CD4-positive, CD25-positive, alpha-beta regulatory T cell (primary cell): Measurements from ENCODE around the gene CASP10. TPM values are rescaled to one million over a fixed set of nuclear protein-coding genes. Genes with fewer than 3 reads are reported as not detected.
A peak's percentile ranks its signal among the peaks of the same experiment; 100 is the strongest.

ENCODE experiments used
- ATAC-seq, 2 donors: fragments of 150-1000 bp; cut with Tn5 transposase; one replicate each; pipeline ENCODE4 v1.10.0; 2021; ENCODE audit warnings: low read depth in 2 of 2, moderate number of reproducible peaks in 2 of 2, moderate library complexity in 1 of 2
- DNase-seq, 3 donors: peaks; one replicate each; pipeline versions ENCODE4 v3.0.0 to v3.0.0-alpha.2; 2012 to 2022; ENCODE audit warnings: mixed read lengths in 1 of 3
- H3K27ac ChIP-seq: one replicate; pipeline ENCODE4 v1.7.0; 2013; ENCODE audit warnings: mild to moderate bottlenecking, low read length; ENCODE audit not compliant: insufficient read depth, poor library complexity, severe bottlenecking
- H3K27me3 ChIP-seq: one replicate; pipeline ENCODE4 v1.7.0; 2013; ENCODE audit warnings: low read length; ENCODE audit not compliant: control insufficient read depth, insufficient read depth
- H3K36me3 ChIP-seq: one replicate; pipeline ENCODE4 v1.7.0; 2013; ENCODE audit warnings: mild to moderate bottlenecking, low read length, moderate library complexity; ENCODE audit not compliant: control insufficient read depth, insufficient read depth
- H3K4me1 ChIP-seq: 2 replicates; pipeline ENCODE4 v1.7.0; 2013; ENCODE audit warnings: mild to moderate bottlenecking, low read length; ENCODE audit not compliant: insufficient read depth, control insufficient read depth, poor library complexity, severe bottlenecking
- H3K4me3 ChIP-seq: one replicate; pipeline ENCODE4 v1.7.0; 2013; ENCODE audit warnings: low read depth, mild to moderate bottlenecking, low read length, moderate library complexity
- H3K9me3 ChIP-seq, 2 experiments: 1 replicate in 1 of 2; 2 replicates in 1 of 2; pipeline ENCODE4 v1.7.0; 2013; ENCODE audit warnings: low read length in 2 of 2, mild to moderate bottlenecking in 1 of 2, moderate library complexity in 1 of 2; ENCODE audit not compliant: control insufficient read depth in 2 of 2
- H3K27ac Mint-ChIP-seq, 3 donors: one replicate each; pipeline ENCODE4 v1.8.0; 2020 to 2022; ENCODE audit warnings: mild to moderate bottlenecking in 3 of 3, mixed read lengths in 3 of 3, moderate library complexity in 2 of 3
- H3K27me3 Mint-ChIP-seq: one replicate; pipeline ENCODE4 v1.8.0; 2022; ENCODE audit warnings: mild to moderate bottlenecking, mixed read lengths
- H3K36me3 Mint-ChIP-seq: one replicate; pipeline ENCODE4 v1.8.0; 2020; ENCODE audit warnings: mixed read lengths
- H3K4me1 Mint-ChIP-seq, 4 donors: one replicate each; pipeline ENCODE4 v1.8.0; 2020 to 2022; ENCODE audit warnings: mixed read lengths in 4 of 4, mild to moderate bottlenecking in 1 of 4
- H3K4me3 Mint-ChIP-seq, 4 donors: one replicate each; pipeline ENCODE4 v1.8.0; 2020 to 2022; ENCODE audit warnings: mild to moderate bottlenecking in 4 of 4, mixed read lengths in 4 of 4, moderate library complexity in 3 of 4
- H3K9me3 Mint-ChIP-seq, 7 donors: one replicate each; pipeline ENCODE4 v1.8.0; 2020 to 2022; ENCODE audit warnings: mixed read lengths in 7 of 7, mild to moderate bottlenecking in 3 of 7, moderate library complexity in 2 of 7
- polyA plus RNA-seq, 4 donors: library from polyadenylated mRNA; unstranded; fragments of 300-500 nt; fragmentation: Illumina TruSeq; gene quantifications; one replicate each; pipeline ENCODE4 v1.2.3, GENCODE V29; 2021
- total RNA-seq: library from RNA; stranded (reverse); gene quantifications from one replicate; pipeline ENCODE4 v1.2.3, GENCODE V29; 2022

Gene CASP10
- total and polyA plus RNA-seq, 5 donors from 2014 or later, result 4.4 to 15.1 (median 6.0) TPM

GRCh38 chr2:201258666-201259615 lies 76.0 kb downstream of the CASP10 start:
- Histone ChIP-seq H3K36me3 (no peaks in the 10 kb centered on the region), H3K4me1 (peaks cover 85% of the 10 kb centered on the region), H3K4me3 (peak overlapping the region; percentile 100), H3K9me3 (no peaks in the 10 kb centered on the region), H3K27me3 (no peaks in the 10 kb centered on the region), H3K27ac (peak overlapping the region; percentile 98)
- peaks cover 18% of the 10 kb centered on the region for H3K36me3 Mint-ChIP-seq
- peak overlapping the region; percentile 88 to 100 (median 92) for H3K4me3 Mint-ChIP-seq
- no peaks in the 10 kb centered on the region for H3K9me3 Mint-ChIP-seq
- DNase-seq (no peak), ATAC-seq (peak; percentile 6 to 22)
- peak overlapping the region; percentile 96 to 99 (median 98) for H3K27ac Mint-ChIP-seq
- H3K4me1 Mint-ChIP-seq, result peaks cover 11 to 79% (median 48%) of the 10 kb centered on the region in 4 donors
- H3K27me3 Mint-ChIP-seq, result peaks cover 9% of the 10 kb centered on the region

DNA sequence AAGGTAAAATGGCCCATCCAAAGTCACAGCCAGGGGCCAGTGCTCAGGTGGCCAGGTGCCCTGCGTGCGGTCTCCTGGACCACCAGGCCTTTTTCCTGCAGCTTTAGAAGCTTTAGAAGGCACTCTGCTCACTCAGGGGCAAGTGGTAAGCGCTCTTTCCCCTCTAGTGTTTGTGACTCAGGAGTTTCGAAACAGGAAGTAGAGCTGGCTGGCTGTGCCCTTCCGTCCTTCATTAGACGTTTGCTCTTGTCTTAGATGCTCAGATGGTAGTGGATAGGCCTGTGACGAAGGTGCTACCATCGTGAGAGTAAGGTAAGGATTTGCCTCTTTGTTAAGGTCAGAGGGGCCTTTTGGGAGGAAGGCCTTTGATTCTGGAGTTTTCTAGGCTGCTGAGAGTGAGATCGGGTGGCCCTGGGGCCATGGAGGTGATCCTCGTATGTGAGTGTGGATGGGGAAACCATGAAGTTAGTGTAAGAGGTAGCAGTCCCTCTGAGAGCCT lies 77.4 kb downstream of the CASP10 start, which contains the start of gene CASP8:
Gene CASP8 (plus strand): TSS at position 235 of the 499 bp plus-strand sequence. CDS start 5,951 bp downstream, outside the sequence.
- Histone ChIP-seq H3K27me3 (no peaks in the 10 kb centered on the region), H3K36me3 (no peaks in the 10 kb centered on the region), H3K9me3 (no peaks in the 10 kb centered on the region), H3K4me3 (peak within 1 kb of the TSS; percentile 100), H3K27ac (peak within 1 kb of the TSS; percentile 98), H3K4me1 (peaks cover 85% of the 10 kb centered on the region)
- Mint-ChIP-seq H3K9me3 (no peaks in the 10 kb centered on the region), H3K27me3 (peaks cover 9% of the 10 kb centered on the region), H3K4me1 (peaks cover 15 to 79% (median 46%) of the 10 kb centered on the region in 4 donors), H3K4me3 (peak within 1 kb of the TSS; percentile 96 to 100 (median 98)), H3K36me3 (peaks cover 15% of the 10 kb centered on the region), H3K27ac (peak within 1 kb of the TSS; percentile 93 to 100 (median 98))
- ATAC-seq (peak; percentile 49 to 52), DNase-seq (peak; percentile 63 to 95 (median 82))

DNA sequence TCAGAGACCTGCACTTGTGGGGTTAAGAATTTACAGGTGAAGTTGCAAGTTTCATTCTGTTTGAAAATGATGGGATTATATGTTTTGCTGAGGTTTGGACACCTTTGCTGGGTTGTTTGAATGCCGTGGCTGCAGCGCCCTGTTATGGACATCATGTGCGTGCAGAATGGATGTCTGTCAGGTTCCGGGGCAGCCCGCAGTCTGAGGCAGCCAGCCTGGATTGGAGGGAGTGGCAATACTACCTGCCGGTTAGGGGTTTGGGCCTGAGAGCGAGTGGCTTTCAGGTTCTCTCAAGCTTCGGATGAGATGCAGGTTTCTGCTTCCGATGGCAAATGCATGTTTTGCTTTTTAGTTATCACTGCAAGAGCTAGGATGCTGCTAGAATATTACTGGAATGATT lies 78.5 kb downstream of the CASP10 start:
- Mint-ChIP-seq H3K36me3 (peaks cover 25% of the 10 kb centered on the region), H3K4me3 (peak overlapping the region; percentile 96 to 100 (median 98)), H3K9me3 (no peaks in the 10 kb centered on the region), H3K27ac (peak overlapping the region; percentile 93 to 100 (median 98)), H3K27me3 (peaks cover 9% of the 10 kb centered on the region), H3K4me1 (peaks cover 19 to 80% (median 54%) of the 10 kb centered on the region in 4 donors)
- DNase-seq (peak; percentile 46 to 89 (median 59)), ATAC-seq (peak; percentile 16 to 19)
- H3K4me1 ChIP-seq, result peaks cover 85% of the 10 kb centered on the region
- no peaks in the 10 kb centered on the region for H3K27me3 ChIP-seq
- peak overlapping the region; percentile 100 for H3K4me3 ChIP-seq
- H3K27ac ChIP-seq, result peak overlapping the region; percentile 98
- peaks cover 5% of the 10 kb centered on the region for H3K36me3 ChIP-seq
- H3K9me3 ChIP-seq, result no peaks in the 10 kb centered on the region

- Mint-ChIP-seq H3K27me3 (peaks cover 9% of the 10 kb centered on the region), H3K36me3 (peaks cover 29% of the 10 kb centered on the region), H3K4me1 (peaks cover 20 to 80% (median 54%) of the 10 kb centered on the region in 4 donors), H3K27ac (peak overlapping the region; percentile 93 to 100 (median 98)), H3K9me3 (no peaks in the 10 kb centered on the region), H3K4me3 (peak overlapping the region; percentile 96 to 100 (median 98))
- peaks cover 85% of the 10 kb centered on the region for H3K4me1 ChIP-seq
- peak overlapping the region; percentile 100 for H3K4me3 ChIP-seq
- H3K9me3 ChIP-seq, result no peaks in the 10 kb centered on the region
- DNase-seq (peak in 2 of 3 donors; percentile 54 to 63), ATAC-seq (no peak)
- H3K27ac ChIP-seq, result peak overlapping the region; percentile 98
- H3K27me3 ChIP-seq, result no peaks in the 10 kb centered on the region
- peaks cover 9% of the 10 kb centered on the region for H3K36me3 ChIP-seq
Measured at GRCh38 chr2:201261906-201262305, 79.0 kb downstream of the CASP10 start.

DNA sequence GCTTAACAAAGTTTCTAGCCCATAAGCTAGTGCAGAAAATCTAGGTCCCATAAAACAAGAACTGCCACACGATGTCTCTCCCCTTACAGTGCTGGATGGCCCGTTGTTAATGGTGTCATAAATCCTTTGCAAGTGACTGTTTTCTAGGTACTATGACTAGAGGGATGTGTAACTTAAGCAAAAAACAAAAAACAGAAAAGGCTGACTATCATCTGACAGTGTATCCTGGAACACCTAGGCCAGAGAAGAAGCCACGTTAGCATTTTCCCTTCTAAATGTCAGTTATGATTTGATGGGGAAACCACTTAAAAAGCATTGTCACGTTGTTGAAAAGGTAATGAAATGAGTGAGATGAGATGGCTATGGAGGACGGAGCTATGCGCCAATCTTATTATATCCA lies 79.8 kb downstream of the CASP10 start:
- Histone ChIP-seq H3K4me3 (peak overlapping the region; percentile 100), H3K4me1 (peaks cover 85% of the 10 kb centered on the region), H3K27me3 (no peaks in the 10 kb centered on the region), H3K9me3 (no peaks in the 10 kb centered on the region), H3K27ac (peak overlapping the region; percentile 98), H3K36me3 (peaks cover 17% of the 10 kb centered on the region)
- Mint-ChIP-seq H3K4me1 (peaks cover 27 to 79% (median 56%) of the 10 kb centered on the region in 4 donors), H3K27ac (peak overlapping the region; percentile 85 to 96 (median 90)), H3K36me3 (peaks cover 37% of the 10 kb centered on the region), H3K4me3 (peak overlapping the region; percentile 90 to 99 (median 92)), H3K27me3 (peaks cover 4% of the 10 kb centered on the region), H3K9me3 (peaks cover 0 to 2% (median 0%) of the 10 kb centered on the region in 7 donors)
- no peak for ATAC-seq
- DNase-seq, result peak in 2 of 3 donors; percentile 25 to 81

GRCh38 chr2:201263779-201264178 lies 80.8 kb downstream of the CASP10 start:
- Histone ChIP-seq H3K27ac (peak overlapping the region; percentile 98), H3K36me3 (peaks cover 28% of the 10 kb centered on the region), H3K4me3 (peak overlapping the region; percentile 100), H3K27me3 (no peaks in the 10 kb centered on the region), H3K4me1 (peaks cover 85% of the 10 kb centered on the region), H3K9me3 (no peaks in the 10 kb centered on the region)
- H3K27ac Mint-ChIP-seq, result peak overlapping the region; percentile 18 to 85 (median 76)
- peaks cover 0 to 2% (median 0%) of the 10 kb centered on the region in 7 donors for H3K9me3 Mint-ChIP-seq
- ATAC-seq (peak in 1 of 2 donors; percentile 16), DNase-seq (peak in 2 of 3 donors; percentile 32 to 68)
- H3K4me1 Mint-ChIP-seq, result peaks cover 24 to 76% (median 56%) of the 10 kb centered on the region in 4 donors
- H3K27me3 Mint-ChIP-seq, result no peaks in the 10 kb centered on the region
- H3K4me3 Mint-ChIP-seq, result peak overlapping the region; percentile 90 to 99 (median 92)
- peaks cover 42% of the 10 kb centered on the region for H3K36me3 Mint-ChIP-seq

DNA sequence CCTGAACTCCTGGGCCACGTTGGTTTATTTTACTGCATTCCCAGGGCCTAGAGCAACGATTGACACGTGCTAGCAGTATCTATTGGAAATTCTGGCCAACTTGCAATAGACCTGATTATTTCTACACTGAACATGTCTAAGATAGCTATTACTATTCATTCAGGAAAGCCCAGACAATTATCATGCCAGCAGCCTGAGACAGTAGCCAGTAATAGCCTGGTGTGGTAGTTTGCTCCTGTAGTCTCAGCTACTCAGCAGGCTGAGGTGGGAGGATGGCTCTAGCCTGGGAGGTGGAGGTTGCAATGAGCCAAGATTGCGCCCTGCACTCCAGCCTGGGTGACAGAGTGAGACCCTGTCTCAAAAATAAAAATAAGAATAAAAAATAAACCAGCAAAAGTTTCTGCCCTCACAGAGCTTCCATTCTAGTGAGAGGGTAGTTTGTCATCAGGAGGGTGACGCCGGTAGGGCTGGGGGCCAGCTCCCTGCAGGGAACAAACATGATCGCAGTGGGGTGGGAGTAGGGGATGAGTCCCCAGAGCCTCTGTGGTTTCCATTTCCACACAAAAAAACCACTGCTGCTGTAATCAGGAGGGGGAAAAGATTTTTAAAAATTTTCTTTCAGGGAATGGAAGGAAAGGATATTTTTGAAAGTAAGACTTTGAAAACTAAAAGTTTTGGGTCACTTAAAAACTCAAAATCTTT lies 81.7 kb downstream of the CASP10 start:
- H3K27ac ChIP-seq, result peak overlapping the region; percentile 98
- peaks cover 36% of the 10 kb centered on the region for H3K36me3 ChIP-seq
- H3K4me3 Mint-ChIP-seq, result peak overlapping the region; percentile 90 to 99 (median 92)
- DNase-seq (no peak), ATAC-seq (no peak)
- peaks cover 50% of the 10 kb centered on the region for H3K36me3 Mint-ChIP-seq
- peaks cover 0 to 2% (median 0%) of the 10 kb centered on the region in 7 donors for H3K9me3 Mint-ChIP-seq
- H3K9me3 ChIP-seq, result no peaks in the 10 kb centered on the region
- H3K27me3 ChIP-seq, result no peaks in the 10 kb centered on the region
- H3K27ac Mint-ChIP-seq, result peak overlapping the region; percentile 18 to 93 (median 85)
- peaks cover 84% of the 10 kb centered on the region for H3K4me1 ChIP-seq
- H3K4me1 Mint-ChIP-seq, result peaks cover 30 to 78% (median 63%) of the 10 kb centered on the region in 4 donors
- peak overlapping the region; percentile 100 for H3K4me3 ChIP-seq
- no peaks in the 10 kb centered on the region for H3K27me3 Mint-ChIP-seq
